ENCODE data around the gene TC2N.
"Not testable (repeated sequence)": the region's sequence is repeated elsewhere in the genome, so short reads cannot be mapped to it uniquely, and the experiment has no call there.

TC2N gene

GRCh38 chr14:91751719-91752118 is 115.6 kb downstream of the TC2N start:
- no peak for DNase-seq

GRCh38 chr14:91750634-91751198 is 116.6 kb downstream of the TC2N start:
- no peak for DNase-seq

- no peak for DNase-seq
These were observed 117.5 kb downstream of the TC2N start for GRCh38 chr14:91749868-91750267.

GRCh38 chr14:91748049-91748448 is 119.3 kb downstream of the TC2N start:
- DNase-seq: no peak

GRCh38 chr14:91745344-91745743 is 122.0 kb downstream of the TC2N start:
- no peak for DNase-seq

- peak; percentile 80 for DNase-seq
These were observed 123.3 kb downstream of the TC2N start for GRCh38 chr14:91744068-91744480.

- no peak for DNase-seq
These were observed 124.1 kb downstream of the TC2N start for GRCh38 chr14:91743305-91743653.

- no peak for DNase-seq
These were observed 124.6 kb downstream of the TC2N start for GRCh38 chr14:91742621-91743304.

- not testable (repeated sequence) for DNase-seq
These were observed 127.5 kb downstream of the TC2N start for GRCh38 chr14:91739867-91740266.

- DNase-seq: no peak
These were observed 129.7 kb downstream of the TC2N start for GRCh38 chr14:91737619-91738018.

GRCh38 chr14:91732859-91733477 is 134.4 kb downstream of the TC2N start:
- DNase-seq: no peak

GRCh38 chr14:91732439-91732838 is 134.9 kb downstream of the TC2N start:
- no peak for DNase-seq

- DNase-seq: no peak
These were observed 135.3 kb downstream of the TC2N start, which contains the start of gene CATSPERB for GRCh38 chr14:91731986-91732385. CATSPERB (minus strand) TSS chr14:91732086; CDS start chr14:91729479, 2,607 bp downstream.

GRCh38 chr14:91731018-91731417 is 136.3 kb downstream of the TC2N start:
- DNase-seq: no peak

- DNase-seq: no peak
These were observed 137.6 kb downstream of the TC2N start for GRCh38 chr14:91729756-91730155.
